ENCODE measurements around the gene MDN1.
"Not testable (repeated sequence)": the region's sequence is repeated elsewhere in the genome, so short reads cannot be mapped to it uniquely, and the experiment has no call there.

Gene MDN1

DNA sequence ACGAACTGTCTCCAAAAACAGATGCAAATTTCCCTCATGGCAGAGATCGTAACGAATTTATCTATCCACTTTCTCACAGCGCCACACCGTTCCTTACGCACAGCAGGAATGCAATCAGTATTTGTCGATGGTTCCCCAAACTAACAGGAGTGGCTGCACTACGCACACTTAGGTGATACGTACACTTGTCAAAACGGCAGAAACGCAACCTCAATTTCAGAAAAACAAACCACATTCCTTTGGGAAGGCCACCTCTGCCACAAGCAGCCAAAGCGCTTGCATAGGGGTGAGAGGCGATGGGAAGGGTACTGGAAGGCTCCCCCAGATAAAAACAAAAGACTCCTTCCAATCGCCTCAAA, 638 bp downstream of the MDN1 start:
- DNase-seq, result peak; percentile 17

DNA sequence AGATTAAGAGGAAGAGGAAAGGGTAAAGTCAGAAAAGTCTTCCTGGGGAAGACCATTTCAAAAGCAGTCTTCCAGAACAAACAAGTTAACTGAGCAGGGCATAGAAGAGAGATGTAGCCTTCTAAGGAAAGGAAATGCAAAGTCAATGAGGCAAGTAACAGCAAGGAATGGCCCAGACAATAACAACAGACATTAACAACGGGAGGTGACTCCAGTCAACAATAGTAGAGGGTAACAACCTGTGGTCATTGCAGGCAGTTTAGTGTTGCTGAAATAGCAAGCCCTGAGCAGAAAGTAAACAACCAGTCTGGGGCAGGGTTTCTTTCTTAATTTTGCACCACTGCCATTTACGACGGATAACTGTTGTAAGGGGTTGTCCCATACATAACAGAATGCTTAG, 2.1 kb downstream of the MDN1 start:
- no peak for DNase-seq

GRCh38 chr6:89813422-89813821, 6.2 kb downstream of the MDN1 start:
- DNase-seq, result not testable (repeated sequence)

DNA sequence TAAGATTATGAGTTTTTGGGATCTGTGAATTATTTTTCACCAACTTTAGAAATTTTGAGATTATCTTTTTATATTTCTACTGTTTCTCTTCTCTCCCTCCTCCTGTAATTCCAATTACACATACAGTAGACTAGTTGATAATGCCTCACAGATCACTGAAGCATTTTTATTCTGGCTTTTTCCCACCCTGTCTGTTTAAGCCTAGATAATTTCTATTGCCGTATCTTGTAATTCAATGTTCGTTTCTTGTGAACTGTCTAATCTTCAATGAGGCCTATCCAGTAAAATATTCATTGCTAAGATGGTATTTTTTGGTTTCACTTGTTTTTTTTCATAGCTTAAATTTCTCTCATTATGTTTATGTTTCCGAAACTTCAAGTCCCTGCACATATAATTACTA, 12.0 kb downstream of the MDN1 start:
- DNase-seq, result no peak

- DNase-seq, result no peak
Observed at GRCh38 chr6:89805814-89806371, 13.7 kb downstream of the MDN1 start.

DNA sequence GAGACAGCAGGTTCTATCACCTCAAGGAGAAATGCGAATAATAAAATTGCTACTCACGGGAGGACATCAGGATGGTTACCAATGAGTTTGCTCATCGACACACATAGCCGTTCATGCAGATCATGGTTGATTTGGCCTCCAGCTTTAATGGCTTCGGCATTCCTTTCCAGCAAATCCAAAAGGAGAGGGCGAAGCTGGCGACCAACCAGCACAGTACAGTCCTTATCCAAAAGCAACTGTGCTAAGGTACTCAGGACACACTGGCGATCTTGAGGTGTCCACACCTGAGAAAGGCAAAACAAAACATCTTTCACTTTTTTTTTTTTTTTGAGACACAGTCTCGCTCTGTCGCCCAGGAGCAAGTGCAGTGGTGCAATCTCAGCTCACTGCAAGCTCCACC, 16.3 kb downstream of the MDN1 start:
- no peak for DNase-seq

GRCh38 chr6:89799756-89800155, 19.8 kb downstream of the MDN1 start:
- no peak for DNase-seq

- DNase-seq, result no peak
Observed at GRCh38 chr6:89799096-89799495, 20.5 kb downstream of the MDN1 start.

DNA sequence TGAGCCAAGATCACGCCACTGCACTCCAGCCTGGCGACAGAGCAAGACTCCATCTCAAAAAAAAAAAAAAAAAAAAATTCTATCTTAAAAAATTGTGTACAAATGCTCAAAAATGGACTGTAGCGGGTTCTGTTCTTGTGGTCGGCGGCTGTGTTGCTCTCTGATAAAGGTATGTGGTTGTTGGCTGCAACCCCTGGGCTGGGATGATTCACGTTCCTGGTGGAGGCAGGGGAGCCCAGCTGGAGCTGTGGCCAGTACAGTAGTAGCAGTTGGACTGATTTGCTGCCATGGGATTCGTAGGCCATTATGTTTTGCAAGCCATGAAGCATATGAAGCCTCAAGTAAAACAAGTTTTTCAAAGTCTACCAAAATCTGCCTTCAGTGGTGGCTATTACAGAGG, 22.3 kb downstream of the MDN1 start:
- DNase-seq, result no peak

DNA sequence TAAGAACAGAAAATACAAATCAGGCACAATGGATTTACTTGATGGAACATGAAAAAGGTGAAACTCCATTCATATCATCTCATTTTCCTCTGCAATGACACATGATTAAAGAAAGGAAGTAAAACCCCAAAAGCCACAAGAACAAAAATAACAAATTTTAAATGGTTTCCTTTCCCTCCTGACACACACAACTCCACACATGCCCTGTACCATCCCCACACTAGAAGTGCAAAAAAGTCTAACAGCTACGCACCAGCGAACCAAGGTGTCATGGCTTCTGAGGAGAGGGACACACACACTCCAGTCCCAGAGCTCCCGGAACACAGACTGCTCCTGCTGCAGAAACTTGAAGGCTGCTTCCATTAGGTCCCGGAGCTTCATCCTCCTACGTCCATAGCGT, 25.3 kb downstream of the MDN1 start:
- no peak for DNase-seq

- DNase-seq, result no peak
Observed at GRCh38 chr6:89793586-89793985, 26.0 kb downstream of the MDN1 start.

GRCh38 chr6:89792881-89793280, 26.7 kb downstream of the MDN1 start:
- peak; percentile 22 for DNase-seq

- DNase-seq, result no peak
Observed at GRCh38 chr6:89790403-89790802, 29.2 kb downstream of the MDN1 start.

- DNase-seq, result no peak
Observed at GRCh38 chr6:89789980-89790379, 29.6 kb downstream of the MDN1 start.

DNA sequence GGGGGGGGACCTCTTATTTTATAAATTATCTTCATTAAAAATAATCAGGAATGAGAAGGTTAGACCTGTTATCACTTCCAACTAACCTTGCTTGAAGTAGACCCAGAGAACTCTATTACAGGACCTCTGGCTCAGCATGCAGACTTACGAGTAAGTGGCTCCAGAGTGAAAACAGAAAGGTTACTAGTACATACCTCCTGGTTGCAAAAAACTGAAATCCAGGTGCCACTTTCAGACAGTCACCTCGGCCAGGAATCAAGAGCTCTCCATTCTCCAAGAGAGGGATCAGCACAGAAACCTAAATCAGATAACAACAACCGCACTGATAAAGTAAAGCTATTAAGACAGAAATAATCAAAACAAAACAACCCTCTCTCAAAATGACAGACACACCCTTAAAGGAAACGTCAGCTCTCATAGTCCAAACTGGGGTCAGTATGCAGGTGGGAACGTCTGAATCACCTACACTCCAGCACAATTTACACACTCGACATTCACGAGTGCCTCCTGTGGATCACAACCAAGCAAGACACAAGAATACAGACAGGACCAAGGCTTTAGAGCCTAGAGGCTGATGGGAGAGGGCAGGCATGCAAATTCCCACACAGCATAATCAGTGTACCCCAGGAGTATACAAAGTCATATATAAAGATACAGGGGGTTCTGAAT, 31.8 kb downstream of the MDN1 start:
- DNase-seq, result no peak

- DNase-seq, result no peak
Observed at GRCh38 chr6:89786970-89787369, 32.6 kb downstream of the MDN1 start.

DNA sequence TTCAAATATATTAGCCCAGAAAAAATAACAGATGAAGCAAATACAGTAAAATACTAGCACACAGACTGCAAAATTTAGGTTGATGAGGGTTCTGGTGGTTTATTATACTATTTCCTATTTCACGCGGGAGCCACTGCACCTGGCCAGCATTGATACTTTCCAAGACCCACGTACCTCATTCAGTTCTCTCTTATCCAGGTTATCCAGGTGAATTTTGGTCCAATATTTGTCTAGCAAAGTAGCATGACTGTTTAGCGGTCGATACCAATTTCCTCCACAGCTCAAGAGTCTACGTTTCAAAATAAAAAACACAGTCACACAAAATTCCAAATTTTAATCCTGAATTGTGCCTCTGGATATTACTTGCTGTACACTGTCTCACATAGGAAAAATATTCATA, 34.8 kb downstream of the MDN1 start:
- no peak for DNase-seq

- DNase-seq, result not testable (repeated sequence)
Observed at GRCh38 chr6:89783293-89783692, 36.3 kb downstream of the MDN1 start.

DNA sequence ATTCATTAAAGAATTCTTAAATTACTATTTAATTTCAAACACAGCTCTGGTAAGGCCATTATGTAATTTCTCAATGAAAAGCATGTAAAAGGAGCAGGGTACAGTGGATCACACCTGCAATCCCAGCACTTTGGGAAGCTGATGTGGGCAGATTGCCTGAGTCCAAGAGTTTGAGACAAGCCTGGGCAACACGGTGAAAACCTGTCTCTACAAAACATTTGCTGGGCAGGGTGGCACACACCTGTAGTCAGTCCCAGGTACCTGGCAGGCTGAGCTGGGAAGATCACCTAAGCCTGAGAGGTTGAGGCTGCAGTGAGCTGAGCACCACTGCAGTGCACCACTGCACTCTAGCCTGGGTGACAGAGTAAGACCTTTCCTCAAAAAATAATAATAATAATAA, 37.4 kb downstream of the MDN1 start:
- DNase-seq, result no peak

DNA sequence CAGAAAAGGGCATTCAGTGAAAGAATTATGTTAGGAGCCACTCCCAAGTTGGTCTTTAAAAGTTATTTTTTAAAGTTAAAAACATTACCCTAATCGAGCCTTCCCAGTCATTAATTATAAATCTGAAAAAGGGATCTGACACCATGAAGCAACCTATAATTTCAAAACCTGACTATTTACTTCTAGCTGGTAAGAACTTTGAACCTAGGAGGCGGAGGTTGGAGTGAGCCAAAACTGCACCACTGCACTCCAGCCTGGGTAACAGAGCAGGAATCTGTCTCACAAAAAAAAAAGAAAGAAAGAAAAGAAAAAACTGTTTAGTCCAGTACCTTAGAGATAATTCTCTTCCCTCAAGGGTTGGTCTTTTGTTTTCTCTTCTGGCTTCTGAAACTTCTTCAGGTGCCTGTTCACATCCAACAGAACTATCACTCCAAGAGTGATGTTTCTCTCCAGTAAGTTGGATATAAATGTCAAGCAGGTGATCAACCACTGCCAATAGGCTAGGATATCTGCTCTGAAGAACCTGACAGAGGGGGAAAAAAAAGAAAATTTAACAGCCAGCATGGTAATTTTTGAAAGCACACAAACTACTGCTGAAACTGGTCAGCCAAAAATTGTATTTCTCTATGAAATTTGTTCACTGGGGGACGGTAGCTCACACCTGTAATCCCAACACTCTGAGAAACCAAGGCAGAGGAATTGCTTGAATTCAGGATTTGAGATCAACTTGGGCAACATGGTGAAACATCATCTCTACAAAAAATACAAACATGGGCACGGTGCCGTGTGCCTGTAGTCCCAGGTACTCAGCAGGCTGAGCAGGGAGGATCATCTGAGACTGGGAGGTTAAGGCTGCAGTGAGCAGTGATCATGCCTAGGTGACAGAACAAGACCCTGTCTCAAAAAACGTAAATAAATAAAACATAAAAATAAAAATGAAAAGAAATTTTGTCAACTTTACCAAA, 38.2 kb downstream of the MDN1 start:
- no peak for DNase-seq

GRCh38 chr6:89777455-89777854, 42.1 kb downstream of the MDN1 start:
- DNase-seq, result no peak

DNA sequence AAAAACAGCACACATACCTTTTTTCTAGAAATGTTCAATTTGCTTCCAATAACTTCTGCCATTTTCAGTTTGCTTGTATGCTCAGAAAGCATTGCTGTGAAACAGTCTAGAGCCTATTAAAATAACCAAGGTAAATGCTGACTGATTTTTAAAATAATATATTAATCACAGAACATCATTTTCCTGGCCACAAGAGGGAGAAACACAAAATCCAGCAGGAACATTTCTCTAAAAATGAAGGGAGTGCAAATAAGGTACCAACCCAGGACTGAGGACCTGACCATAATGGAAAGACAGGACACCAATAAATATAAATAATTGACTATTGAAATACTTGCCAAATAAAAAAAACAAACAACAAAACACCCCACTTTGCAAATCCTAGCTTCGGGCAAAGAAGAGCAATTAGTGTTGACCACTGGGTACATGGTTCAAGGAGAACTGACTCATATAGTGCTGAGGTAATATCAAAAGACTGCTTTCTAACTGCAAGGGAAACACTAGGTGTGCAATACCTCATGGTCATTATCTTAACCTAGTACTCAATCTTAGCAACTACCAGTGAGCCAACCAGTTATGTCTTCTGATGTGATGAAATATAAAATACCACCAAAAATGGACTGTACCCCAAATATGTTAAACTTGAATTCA, 42.9 kb downstream of the MDN1 start:
- DNase-seq, result no peak

GRCh38 chr6:89775150-89775549, 44.4 kb downstream of the MDN1 start:
- DNase-seq, result no peak

GRCh38 chr6:89769572-89769971, 50.0 kb downstream of the MDN1 start:
- no peak for DNase-seq
